B cell (primary cell): ENCODE data around the gene GGN. TPM values are rescaled to one million over a fixed set of nuclear protein-coding genes. Genes with fewer than 3 reads are reported as not detected.

Experiments used
- ATAC-seq: fragments of 200-7000 bp; cut with Tn5 transposase; one replicate; pipeline ENCODE4 v1.10.0; 2021; ENCODE audit warnings: low read depth, mild to moderate bottlenecking, moderate number of reproducible peaks, moderate library complexity
- CTCF ChIA-PET: fragments of 350-600 bp; sonication (Branson Sonifier 250); formaldehyde crosslinking; loops from one replicate; lab custom pipeline; 2021; ENCODE audit warnings: antibody characterized with exemption, inconsistent platforms; lab: Charles Lee
- POLR2A ChIA-PET: fragments of 350-600 bp; sonication (Branson Sonifier 250); formaldehyde crosslinking; loops from one replicate; lab custom pipeline; 2021; ENCODE audit warnings: antibody characterized with exemption; lab: Charles Lee
- DNase-seq: peaks from one replicate; pipeline ENCODE4 v3.0.0; 2013
- H2AFZ ChIP-seq: 2 replicates; pipeline ENCODE4 v1.6.1; 2012; ENCODE audit warnings: mild to moderate bottlenecking, low read depth, low read length; ENCODE audit not compliant: insufficient read depth, poor library complexity, severe bottlenecking
- H3K27ac ChIP-seq, 2 donors: 1 replicate in 1 of 2; 2 replicates in 1 of 2; pipeline ENCODE4 v1.5.1; 2012 to 2013; ENCODE audit warnings: low read length in 2 of 2, mild to moderate bottlenecking in 2 of 2, moderate library complexity in 1 of 2
- H3K27me3 ChIP-seq, 4 experiments: fragments of 200-600 bp in 1 of 4; sonication (generic) in 1 of 4; replicated peaks in 1 of 4; 1 replicate in 2 of 4; 2 replicates in 2 of 4; pipeline versions ENCODE4 v1.6.1 to v1.7.0; 2013 to 2016; ENCODE audit warnings: low read length in 3 of 4, mild to moderate bottlenecking in 2 of 4, mixed read lengths in 1 of 4, moderate library complexity in 1 of 4; ENCODE audit not compliant: insufficient read depth in 4 of 4, control insufficient read depth in 3 of 4; ENCODE audit errors: control extremely low read depth in 1 of 4
- H3K36me3 ChIP-seq, 2 experiments: replicated peaks in 1 of 2; 1 replicate in 1 of 2; 2 replicates in 1 of 2; pipeline versions ENCODE4 v1.6.1 to v1.7.1; 2013; ENCODE audit warnings: low read length in 1 of 2; ENCODE audit not compliant: insufficient read depth in 2 of 2, control insufficient read depth in 1 of 2; ENCODE audit errors: control extremely low read depth in 1 of 2, extremely low read depth in 1 of 2
- H3K4me1 ChIP-seq, 2 donors: fragments of 200-600 bp in 1 of 2; sonication (generic) in 1 of 2; 1 replicate in 1 of 2; 2 replicates in 1 of 2; pipeline versions ENCODE4 v1.5.1 to v1.6.1; 2013 to 2017; ENCODE audit warnings: low read length in 2 of 2; ENCODE audit not compliant: control insufficient read depth in 2 of 2, insufficient read depth in 2 of 2
- H3K4me2 ChIP-seq: replicated peaks from 2 replicates; pipeline ENCODE3; 2012; ENCODE audit warnings: mild to moderate bottlenecking, low read depth, low read length; ENCODE audit not compliant: poor library complexity, severe bottlenecking
- H3K4me3 ChIP-seq, 5 experiments: fragments of 200-600 bp in 1 of 5; sonication (generic) in 1 of 5; 1 replicate in 3 of 5; 2 replicates in 2 of 5; pipeline versions ENCODE4 v1.5.1 to v1.7.0; 2011 to 2016; ENCODE audit warnings: low read length in 4 of 5, mild to moderate bottlenecking in 4 of 5, low read depth in 2 of 5, control low read depth in 1 of 5, moderate library complexity in 1 of 5; ENCODE audit not compliant: insufficient read depth in 1 of 5; ENCODE audit errors: control extremely low read depth in 1 of 5, extremely low read depth in 1 of 5
- H3K79me2 ChIP-seq: fragments of 200-600 bp; sonication (generic); one replicate; pipeline ENCODE4 v1.6.0; 2016; ENCODE audit warnings: low read length; ENCODE audit not compliant: control insufficient read depth, insufficient read depth
- H3K9ac ChIP-seq: fragments of 200-600 bp; sonication (generic); 2 replicates; pipeline ENCODE4 v1.6.1; 2017; ENCODE audit warnings: mild to moderate bottlenecking, low read length, moderate library complexity
- H3K9me3 ChIP-seq, 3 donors: one replicate each; pipeline versions ENCODE4 v1.6.1 to v1.7.1; 2013; ENCODE audit warnings: low read length in 2 of 3; ENCODE audit not compliant: control insufficient read depth in 2 of 3, insufficient read depth in 1 of 3; ENCODE audit errors: control extremely low read depth in 1 of 3
- H4K20me1 ChIP-seq: 2 replicates; pipeline ENCODE4 v1.6.0; 2012; ENCODE audit warnings: mild to moderate bottlenecking, low read length; ENCODE audit not compliant: insufficient read depth, control insufficient read depth, poor library complexity, severe bottlenecking
- H3K27ac Mint-ChIP-seq: one replicate; pipeline ENCODE4 v1.8.0; 2021; ENCODE audit warnings: mixed read lengths
- H3K27me3 Mint-ChIP-seq: one replicate; pipeline ENCODE4 v1.8.0; 2021; ENCODE audit warnings: mixed read lengths
- H3K4me1 Mint-ChIP-seq: one replicate; pipeline ENCODE4 v1.8.0; 2021; ENCODE audit warnings: mixed read lengths
- H3K4me3 Mint-ChIP-seq: one replicate; pipeline ENCODE4 v1.8.0; 2021; ENCODE audit warnings: mixed read lengths
- H3K9me3 Mint-ChIP-seq: one replicate; pipeline ENCODE4 v1.8.0; 2022; ENCODE audit warnings: mixed read lengths; ENCODE audit not compliant: insufficient read depth
- EZH2 ChIP-seq: IDR thresholded peaks from 2 replicates; pipeline ENCODE4 v1.6.1; 2012; ENCODE audit warnings: borderline replicate concordance, low read depth, mild to moderate bottlenecking, moderate library complexity, low read length; ENCODE audit not compliant: insufficient read depth, poor library complexity, severe bottlenecking
- WGBS: methylation state at CpG from one replicate; pipeline ENCODE4 v1.1.5; 2013; ENCODE audit warnings: missing lambda C conversion rate; ENCODE audit not compliant: insufficient coverage; 5-methylcytosine and 5-hydroxymethylcytosine counted together
- intact Hi-C: fragments of 100-400 bp; cut with micrococcal nuclease; formaldehyde crosslinking; loops from one replicate; pipeline ENCODE4 v1.10.0; 2022
- polyA plus RNA-seq: library from polyadenylated mRNA; depleted of rRNA; stranded (reverse); fragments of >200 nt; gene quantifications from 2 replicates; pipeline ENCODE4 v1.2.3, GENCODE V29; 2012
- total RNA-seq, 2 donors: library from RNA; stranded (reverse); fragments of 120-200 nt in 1 of 2; gene quantifications; 1 replicate in 1 of 2; 2 replicates in 1 of 2; pipeline versions ENCODE4 v1.2.3 to v1.2.4, GENCODE V29; 2013 to 2022
- TF ChIP-seq, protein P1 (sequence below): fragments of 200-600 bp; IDR thresholded peaks from one replicate; pipeline ENCODE4 v1.8.0; 2022; ENCODE audit warnings: antibody characterized with exemption, mild to moderate bottlenecking

The GGN gene
- total and polyA plus RNA-seq, 2 donors (not counting 1 experiment from before 2014, with no cell fraction given), result 0.34 TPM; not detected in 1

DNA sequence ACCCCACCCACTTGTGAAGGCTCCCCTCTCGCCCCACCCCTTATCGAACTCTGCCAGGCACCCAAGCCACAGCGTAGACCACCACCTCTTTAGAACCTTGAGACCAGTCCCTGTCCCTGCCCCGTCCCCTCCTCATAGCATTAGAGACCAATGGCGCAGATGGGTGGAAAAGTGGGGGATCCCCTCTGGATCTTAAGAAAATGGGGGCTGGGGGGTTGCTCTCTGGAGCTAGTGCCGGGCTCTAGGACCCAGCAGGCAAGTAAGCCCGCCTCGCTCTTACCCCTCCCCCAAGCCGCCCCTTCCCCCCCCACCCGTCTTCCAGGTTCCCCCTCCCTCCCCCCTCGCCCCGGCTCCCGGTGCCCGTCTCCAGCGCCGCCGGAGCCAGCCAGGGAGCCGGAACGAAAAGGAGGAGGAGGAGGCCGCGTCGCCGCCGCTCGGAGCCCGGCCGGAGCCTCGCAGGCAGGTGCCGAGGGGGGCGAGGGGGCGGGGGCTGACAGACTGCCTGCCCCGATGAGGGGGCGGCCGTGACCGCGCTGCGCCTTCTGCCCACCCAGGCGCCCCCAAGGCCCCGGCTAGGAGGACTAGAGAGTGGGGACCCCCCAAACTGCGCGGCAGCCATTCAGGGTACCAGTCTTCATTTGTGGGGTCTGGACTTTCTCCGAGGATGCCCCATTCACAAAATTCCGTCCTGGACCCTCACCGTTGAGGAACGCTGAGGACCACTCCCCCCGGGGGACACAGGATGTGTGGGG lies 691 bp upstream of the GGN start, which contains the start of gene SPRED3:
Gene SPRED3, plus strand, starts transcription at position 349 of the 752 bp plus-strand sequence. CDS start 1,606 bp downstream, outside the sequence.
- WGBS, result under 1% methylated on average over 36 of the region's 46 CpGs
- Mint-ChIP-seq H3K4me3 (peak within 1 kb of the TSS; percentile 97), H3K27ac (peak within 1 kb of the TSS; percentile 75), H3K4me1 (peaks cover 31% of the 10 kb centered on the region), H3K9me3 (no peaks in the 10 kb centered on the region), H3K27me3 (peaks cover 29% of the 10 kb centered on the region)
- ChIA-PET POLR2A (interaction anchor here (0.6 to 2.5 kb wide), 6 partner anchors 12 to 27 kb away, joined by 3 to 11 read pairs (median 5); partner anchors contain the start of genes FAM98C and PSMD8), CTCF (interaction anchor here (1.1 to 2.3 kb wide), 3 partner anchors 9 to 53 kb away, joined by 3 to 20 read pairs (median 4); partner anchors contain the start of genes CATSPERG and FAM98C)
- Histone ChIP-seq H3K4me1 (peaks cover 36% of the 10 kb centered on the region in 2 donors), H3K4me2 (peak within 1 kb of the TSS; percentile 97), H3K79me2 (no peaks in the 10 kb centered on the region), H3K27me3 (peaks cover 0 to 49% (median 22%) of the 10 kb centered on the region in 4 experiments), H3K36me3 (peaks cover 0 to 14% of the 10 kb centered on the region in 2 experiments), H3K9ac (peak within 1 kb of the TSS; percentile 69), H2AFZ (peak within 1 kb of the TSS; percentile 53), H3K9me3 (peaks cover 0 to 30% (median 0%) of the 10 kb centered on the region in 3 donors), H4K20me1 (peaks cover 45% of the 10 kb centered on the region), H3K4me3 (peak within 1 kb of the TSS; percentile 11 to 77 (median 41)), H3K27ac (no peak within 1 kb of the TSS)
- DNase-seq (peak; percentile 34), ATAC-seq (no peak)
- intact Hi-C loops, result loop anchor here (1.0 to 5.0 kb wide), 2 partner anchors 52 to 229 kb away; partner anchors contain the start of genes EIF3K and MAP4K1
- TF ChIP-seq, protein P1, sequence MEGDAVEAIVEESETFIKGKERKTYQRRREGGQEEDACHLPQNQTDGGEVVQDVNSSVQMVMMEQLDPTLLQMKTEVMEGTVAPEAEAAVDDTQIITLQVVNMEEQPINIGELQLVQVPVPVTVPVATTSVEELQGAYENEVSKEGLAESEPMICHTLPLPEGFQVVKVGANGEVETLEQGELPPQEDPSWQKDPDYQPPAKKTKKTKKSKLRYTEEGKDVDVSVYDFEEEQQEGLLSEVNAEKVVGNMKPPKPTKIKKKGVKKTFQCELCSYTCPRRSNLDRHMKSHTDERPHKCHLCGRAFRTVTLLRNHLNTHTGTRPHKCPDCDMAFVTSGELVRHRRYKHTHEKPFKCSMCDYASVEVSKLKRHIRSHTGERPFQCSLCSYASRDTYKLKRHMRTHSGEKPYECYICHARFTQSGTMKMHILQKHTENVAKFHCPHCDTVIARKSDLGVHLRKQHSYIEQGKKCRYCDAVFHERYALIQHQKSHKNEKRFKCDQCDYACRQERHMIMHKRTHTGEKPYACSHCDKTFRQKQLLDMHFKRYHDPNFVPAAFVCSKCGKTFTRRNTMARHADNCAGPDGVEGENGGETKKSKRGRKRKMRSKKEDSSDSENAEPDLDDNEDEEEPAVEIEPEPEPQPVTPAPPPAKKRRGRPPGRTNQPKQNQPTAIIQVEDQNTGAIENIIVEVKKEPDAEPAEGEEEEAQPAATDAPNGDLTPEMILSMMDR, result no peak
- TF ChIP-seq EZH2, result no peak
